WTC11 (cell line): Measurements from ENCODE around the gene INSC. TPM values are rescaled to one million over a fixed set of nuclear protein-coding genes. Genes with fewer than 3 reads are reported as not detected.

Experiments used
- ATAC-seq: fragments of 200-7000 bp; cut with Tn5 transposase; 2 replicates; pipeline ENCODE4 v1.10.0; 2021; ENCODE audit warnings: mild to moderate bottlenecking, moderate library complexity
- CTCF ChIA-PET: fragments of 300-600 bp; sonication (Branson Sonifier 250); formaldehyde crosslinking; loops from one replicate; lab custom pipeline; 2021; ENCODE audit warnings: antibody characterized with exemption; lab: Charles Lee
- POLR2A ChIA-PET: fragments of 350-600 bp; sonication (Branson Sonifier 250); formaldehyde crosslinking; loops from one replicate; lab custom pipeline; 2021; ENCODE audit warnings: antibody characterized with exemption; lab: Charles Lee
- DNase-seq: peaks from one replicate; pipeline ENCODE4 v3.0.0; 2021; ENCODE audit warnings: low spot score
- H3K27ac Mint-ChIP-seq: 2 replicates; pipeline ENCODE4 v1.8.0; 2021; ENCODE audit warnings: mixed read lengths
- H3K27me3 Mint-ChIP-seq: 2 replicates; pipeline ENCODE4 v1.8.0; 2021; ENCODE audit warnings: low read depth, mild to moderate bottlenecking, moderate library complexity, mixed read lengths
- H3K36me3 Mint-ChIP-seq: 2 replicates; pipeline ENCODE4 v1.8.0; 2021; ENCODE audit warnings: mixed read lengths
- H3K4me1 Mint-ChIP-seq: 2 replicates; pipeline ENCODE4 v1.8.0; 2022; ENCODE audit warnings: mixed read lengths
- H3K4me3 Mint-ChIP-seq: 2 replicates; pipeline ENCODE4 v1.8.0; 2021; ENCODE audit warnings: mild to moderate bottlenecking, moderate library complexity, mixed read lengths
- H3K9me3 Mint-ChIP-seq: 2 replicates; pipeline ENCODE4 v1.8.0; 2021; ENCODE audit warnings: mixed read lengths
- AFF4 ChIP-seq: sonication (generic); formaldehyde crosslinking; IDR thresholded peaks from 2 replicates; pipeline ENCODE4 v1.8.1; 2023; ENCODE audit warnings: mild to moderate bottlenecking, missing genetic modification reagents, borderline replicate concordance
- ARID4B ChIP-seq: sonication (generic); formaldehyde crosslinking; IDR thresholded peaks from 2 replicates; pipeline ENCODE4 v1.8.0; 2023; ENCODE audit warnings: missing genetic modification reagents, mild to moderate bottlenecking, borderline replicate concordance
- CREM ChIP-seq: sonication (generic); formaldehyde crosslinking; IDR thresholded peaks from 2 replicates; pipeline ENCODE4 v1.8.1; 2022; ENCODE audit warnings: mild to moderate bottlenecking, missing genetic modification reagents, moderate library complexity
- FOXP1 ChIP-seq: sonication (generic); formaldehyde crosslinking; IDR thresholded peaks from 2 replicates; pipeline ENCODE4 v1.8.0; 2022; ENCODE audit warnings: missing genetic modification reagents, mild to moderate bottlenecking, moderate library complexity, borderline replicate concordance
- IRF2 ChIP-seq: sonication (generic); formaldehyde crosslinking; IDR thresholded peaks from 2 replicates; pipeline ENCODE4 v1.8.0; 2022; ENCODE audit warnings: low read depth, missing genetic modification reagents, borderline replicate concordance
- MAX ChIP-seq: sonication (generic); formaldehyde crosslinking; IDR thresholded peaks from 2 replicates; pipeline ENCODE4 v1.8.0; 2022; ENCODE audit warnings: mild to moderate bottlenecking, missing genetic modification reagents
- NFYB ChIP-seq: sonication (generic); formaldehyde crosslinking; conservative IDR thresholded peaks from 2 replicates; pipeline ENCODE4 v1.8.0; 2022; ENCODE audit warnings: low read depth, missing genetic modification reagents
- NR2C2 ChIP-seq: sonication (generic); formaldehyde crosslinking; IDR thresholded peaks from 2 replicates; pipeline ENCODE4 v1.8.0; 2022; ENCODE audit warnings: mild to moderate bottlenecking, missing genetic modification reagents
- NR3C1 ChIP-seq: sonication (generic); formaldehyde crosslinking; conservative IDR thresholded peaks from 2 replicates; pipeline ENCODE4 v1.8.1; 2023; ENCODE audit warnings: low read depth, mild to moderate bottlenecking, missing genetic modification reagents
- TEAD1 ChIP-seq: sonication (generic); formaldehyde crosslinking; IDR thresholded peaks from 2 replicates; pipeline ENCODE4 v1.8.0; 2022; ENCODE audit warnings: mild to moderate bottlenecking, missing genetic modification reagents
- TEAD4 ChIP-seq: sonication (generic); formaldehyde crosslinking; IDR thresholded peaks from 2 replicates; pipeline ENCODE4 v1.8.0; 2022; ENCODE audit warnings: mild to moderate bottlenecking, missing genetic modification reagents
- ZNF263 ChIP-seq: sonication (generic); formaldehyde crosslinking; IDR thresholded peaks from 2 replicates; pipeline ENCODE4 v1.8.1; 2022; ENCODE audit warnings: low read depth, mild to moderate bottlenecking, moderate library complexity, missing genetic modification reagents
- ZNF317 ChIP-seq: sonication (generic); formaldehyde crosslinking; IDR thresholded peaks from 2 replicates; pipeline ENCODE4 v1.8.1; 2023; ENCODE audit warnings: low read depth, mild to moderate bottlenecking, moderate library complexity, missing genetic modification reagents, borderline replicate concordance
- ZNF425 ChIP-seq: fragments of 250-450 bp; sonication (Bioruptor Pico); conservative IDR thresholded peaks from 2 replicates; pipeline ENCODE4 v1.9.0; 2021; ENCODE audit warnings: mild to moderate bottlenecking
- ZNF671 ChIP-seq: fragments of 250-450 bp; sonication (Bioruptor Pico); IDR thresholded peaks from 2 replicates; pipeline ENCODE4 v1.8.0; 2021; ENCODE audit warnings: mild to moderate bottlenecking
- total RNA-seq: library from RNA; stranded (reverse); gene quantifications from 3 replicates; pipeline ENCODE4 v1.2.3, GENCODE V29; 2021
- TF ChIP-seq, protein P1 (sequence below): sonication (generic); formaldehyde crosslinking; IDR thresholded peaks from 2 replicates; pipeline ENCODE4 v1.8.0; 2022; ENCODE audit warnings: mild to moderate bottlenecking, missing genetic modification reagents
- TF ChIP-seq, protein P2 (sequence below): fragments of 250-450 bp; sonication (Bioruptor Pico); IDR thresholded peaks from 2 replicates; pipeline ENCODE4 v1.9.0; 2021; ENCODE audit warnings: mild to moderate bottlenecking, borderline replicate concordance

INSC gene
- total RNA-seq, 1 experiment from 2014 or later, result 0.44 TPM

- Mint-ChIP-seq H3K4me3 (no peak overlapping the region), H3K27ac (no peak overlapping the region), H3K27me3 (no peaks in the 10 kb centered on the region), H3K9me3 (0 out of 2 replicates have a peak, but pooled peaks cover 3% of the 10 kb centered on the region), H3K36me3 (no peaks in the 10 kb centered on the region), H3K4me1 (peaks cover 13% of the 10 kb centered on the region)
- DNase-seq, result no peak
- ATAC-seq, result no peak
- TF ChIP-seq ZNF671 (CRISPR knock-in tag), result no peak
- no peak for TF ChIP-seq ZNF317 (CRISPR knock-in tag)
- TF ChIP-seq IRF2 (CRISPR knock-in tag), result no peak
- no peak for TF ChIP-seq TEAD4 (CRISPR knock-in tag)
- no peak for TF ChIP-seq NFYB
- TF ChIP-seq TEAD1 (CRISPR knock-in tag), result no peak
- no peak for TF ChIP-seq AFF4 (CRISPR knock-in tag)
- no peak for TF ChIP-seq MAX (CRISPR knock-in tag)
- no peak for TF ChIP-seq CREM (CRISPR knock-in tag)
- ChIA-PET CTCF (interaction anchor here (0.9 to 1.2 kb wide), 2 partner anchors 115 to 282 kb away, joined by 3 read pairs; no protein-coding TSS in a partner anchor), POLR2A (no interaction called here)
Measured at GRCh38 chr11:15189641-15190365, 75.1 kb downstream of the INSC start.

DNA sequence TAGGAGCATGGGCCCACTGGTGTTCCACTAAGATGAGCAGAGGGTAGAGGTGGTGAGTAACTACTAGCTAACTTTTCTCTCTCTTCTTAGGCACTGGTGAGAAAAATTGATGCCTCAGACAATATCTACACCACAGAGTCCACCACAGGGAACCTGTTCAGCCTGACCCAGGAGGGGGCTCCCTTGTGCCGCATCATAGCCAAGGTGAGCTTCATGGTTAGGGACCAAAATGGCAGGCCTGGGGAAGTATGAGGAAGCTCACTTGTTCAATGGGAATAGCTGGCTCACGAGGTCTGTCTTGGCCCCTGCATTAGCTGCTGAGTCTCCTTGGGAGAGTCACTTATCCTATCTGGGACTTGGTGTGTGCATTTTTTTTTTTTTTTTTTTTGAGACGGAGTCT is 75.9 kb downstream of the INSC start:
- CTCF ChIA-PET, result interaction anchor here (0.8 to 1.2 kb wide), 2 partner anchors 219 to 282 kb away, joined by 3 read pairs; no protein-coding TSS in a partner anchor
- H3K9me3 Mint-ChIP-seq, result 0 out of 2 replicates have a peak, but pooled peaks cover 3% of the 10 kb centered on the region
- POLR2A ChIA-PET, result no interaction called here
- no peak overlapping the region for H3K4me3 Mint-ChIP-seq
- no peak for DNase-seq
- H3K4me1 Mint-ChIP-seq, result peaks cover 13% of the 10 kb centered on the region
- no peaks in the 10 kb centered on the region for H3K27me3 Mint-ChIP-seq
- H3K36me3 Mint-ChIP-seq, result no peaks in the 10 kb centered on the region
- no peak for ATAC-seq
- H3K27ac Mint-ChIP-seq, result no peak overlapping the region
- TF ChIP-seq ZNF425 (no peak), ZNF263 (no peak), ARID4B (CRISPR knock-in tag) (no peak), NR2C2 (CRISPR knock-in tag) (no peak), NR3C1 (CRISPR knock-in tag) (no peak), NFYB (no peak), ZNF317 (CRISPR knock-in tag) (no peak), FOXP1 (CRISPR knock-in tag) (no peak), ZNF671 (CRISPR knock-in tag) (no peak)
- TF ChIP-seq, protein P1, sequence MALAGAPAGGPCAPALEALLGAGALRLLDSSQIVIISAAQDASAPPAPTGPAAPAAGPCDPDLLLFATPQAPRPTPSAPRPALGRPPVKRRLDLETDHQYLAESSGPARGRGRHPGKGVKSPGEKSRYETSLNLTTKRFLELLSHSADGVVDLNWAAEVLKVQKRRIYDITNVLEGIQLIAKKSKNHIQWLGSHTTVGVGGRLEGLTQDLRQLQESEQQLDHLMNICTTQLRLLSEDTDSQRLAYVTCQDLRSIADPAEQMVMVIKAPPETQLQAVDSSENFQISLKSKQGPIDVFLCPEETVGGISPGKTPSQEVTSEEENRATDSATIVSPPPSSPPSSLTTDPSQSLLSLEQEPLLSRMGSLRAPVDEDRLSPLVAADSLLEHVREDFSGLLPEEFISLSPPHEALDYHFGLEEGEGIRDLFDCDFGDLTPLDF (CRISPR knock-in tag), result no peak
- TF ChIP-seq, protein P2, sequence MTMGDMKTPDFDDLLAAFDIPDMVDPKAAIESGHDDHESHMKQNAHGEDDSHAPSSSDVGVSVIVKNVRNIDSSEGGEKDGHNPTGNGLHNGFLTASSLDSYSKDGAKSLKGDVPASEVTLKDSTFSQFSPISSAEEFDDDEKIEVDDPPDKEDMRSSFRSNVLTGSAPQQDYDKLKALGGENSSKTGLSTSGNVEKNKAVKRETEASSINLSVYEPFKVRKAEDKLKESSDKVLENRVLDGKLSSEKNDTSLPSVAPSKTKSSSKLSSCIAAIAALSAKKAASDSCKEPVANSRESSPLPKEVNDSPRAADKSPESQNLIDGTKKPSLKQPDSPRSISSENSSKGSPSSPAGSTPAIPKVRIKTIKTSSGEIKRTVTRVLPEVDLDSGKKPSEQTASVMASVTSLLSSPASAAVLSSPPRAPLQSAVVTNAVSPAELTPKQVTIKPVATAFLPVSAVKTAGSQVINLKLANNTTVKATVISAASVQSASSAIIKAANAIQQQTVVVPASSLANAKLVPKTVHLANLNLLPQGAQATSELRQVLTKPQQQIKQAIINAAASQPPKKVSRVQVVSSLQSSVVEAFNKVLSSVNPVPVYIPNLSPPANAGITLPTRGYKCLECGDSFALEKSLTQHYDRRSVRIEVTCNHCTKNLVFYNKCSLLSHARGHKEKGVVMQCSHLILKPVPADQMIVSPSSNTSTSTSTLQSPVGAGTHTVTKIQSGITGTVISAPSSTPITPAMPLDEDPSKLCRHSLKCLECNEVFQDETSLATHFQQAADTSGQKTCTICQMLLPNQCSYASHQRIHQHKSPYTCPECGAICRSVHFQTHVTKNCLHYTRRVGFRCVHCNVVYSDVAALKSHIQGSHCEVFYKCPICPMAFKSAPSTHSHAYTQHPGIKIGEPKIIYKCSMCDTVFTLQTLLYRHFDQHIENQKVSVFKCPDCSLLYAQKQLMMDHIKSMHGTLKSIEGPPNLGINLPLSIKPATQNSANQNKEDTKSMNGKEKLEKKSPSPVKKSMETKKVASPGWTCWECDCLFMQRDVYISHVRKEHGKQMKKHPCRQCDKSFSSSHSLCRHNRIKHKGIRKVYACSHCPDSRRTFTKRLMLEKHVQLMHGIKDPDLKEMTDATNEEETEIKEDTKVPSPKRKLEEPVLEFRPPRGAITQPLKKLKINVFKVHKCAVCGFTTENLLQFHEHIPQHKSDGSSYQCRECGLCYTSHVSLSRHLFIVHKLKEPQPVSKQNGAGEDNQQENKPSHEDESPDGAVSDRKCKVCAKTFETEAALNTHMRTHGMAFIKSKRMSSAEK (CRISPR knock-in tag), result no peak
